NT2/D1 (cell line): ENCODE results near the gene MGST2.

Experiments
- SUZ12 ChIP-seq: IDR thresholded peaks from 2 replicates; pipeline ENCODE4 v1.6.1; 2011; ENCODE audit not compliant: insufficient read length, insufficient read depth; ENCODE audit errors: extremely low read depth
- YY1 ChIP-seq: IDR thresholded peaks from 2 replicates; pipeline ENCODE4 v1.6.1; 2011; ENCODE audit not compliant: insufficient read length, insufficient read depth
- ZNF274 ChIP-seq: IDR thresholded peaks from 2 replicates; pipeline ENCODE4 v1.6.1; 2011; ENCODE audit warnings: mild to moderate bottlenecking, low read depth, low read length

DNA sequence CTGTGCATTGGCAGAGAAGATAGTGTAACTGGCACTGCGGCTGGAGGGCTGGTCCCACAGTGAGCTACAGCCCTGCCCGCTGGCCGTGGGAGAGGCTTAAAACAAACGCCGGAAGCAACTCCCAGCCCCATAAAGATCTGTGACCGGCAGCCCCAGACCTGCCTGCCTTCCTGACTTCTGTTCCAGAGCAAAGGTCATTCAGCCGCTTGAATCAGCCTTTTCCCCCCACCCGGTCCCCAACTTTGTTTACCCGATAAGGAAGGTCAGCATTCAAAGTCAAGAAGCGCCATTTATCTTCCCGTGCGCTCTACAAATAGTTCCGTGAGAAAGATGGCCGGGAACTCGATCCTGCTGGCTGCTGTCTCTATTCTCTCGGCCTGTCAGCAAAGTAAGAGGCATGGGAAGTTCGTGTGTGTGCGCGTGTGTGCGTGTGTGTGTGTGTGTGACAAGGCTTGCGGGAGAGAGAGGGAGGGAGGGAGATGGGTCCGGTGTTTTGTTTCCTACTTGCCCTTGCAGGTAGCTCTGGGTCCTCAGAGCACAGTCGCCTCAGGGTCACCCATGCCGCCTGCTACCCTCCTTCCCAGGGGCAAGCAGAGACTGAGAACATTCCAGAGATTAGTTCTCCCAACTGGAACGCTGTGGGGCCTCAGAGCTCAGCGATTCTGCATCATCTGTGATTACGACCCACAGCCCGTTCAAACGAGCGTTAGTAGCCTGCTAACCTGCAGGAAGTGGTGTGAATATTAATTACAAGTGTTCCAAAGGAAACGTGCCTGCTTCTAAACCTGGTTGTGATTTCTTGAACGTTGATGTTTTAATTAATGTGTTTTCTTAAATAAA, at the start of gene MGST2:
- no peak for TF ChIP-seq SUZ12
- TF ChIP-seq ZNF274 = no peak
- no peak for TF ChIP-seq YY1
